HL-60 (cell line): ENCODE measurements around the gene GOLGA6L7.
"Not testable (repeated sequence)": the region's sequence is repeated elsewhere in the genome, so short reads cannot be mapped to it uniquely, and the experiment has no call there.

Source experiments
- DNase-seq, 2 experiments: peaks; one replicate each; pipeline ENCODE4 v3.0.0-alpha.2; 2010 to 2020; ENCODE audit warnings: low read depth in 1 of 2, low spot score in 1 of 2
- H3K27ac ChIP-seq: fragments of 250-450 bp; sonication (Bioruptor Pico); replicated peaks from 2 replicates; pipeline ENCODE4 v1.5.1; 2020; ENCODE audit warnings: mild to moderate bottlenecking, moderate library complexity
- H3K27me3 ChIP-seq: fragments of 250-450 bp; sonication (Bioruptor Pico); 2 replicates; pipeline ENCODE4 v1.5.1; 2021; ENCODE audit warnings: mild to moderate bottlenecking, moderate library complexity; ENCODE audit not compliant: insufficient read depth, poor library complexity, severe bottlenecking
- H3K4me3 ChIP-seq: replicated peaks from 2 replicates; pipeline ENCODE4 v1.5.1; 2011; ENCODE audit warnings: mild to moderate bottlenecking, control low read depth, low read length; ENCODE audit not compliant: insufficient read depth

Gene GOLGA6L7

GRCh38 chr15:28831897-28832587, 16.4 kb downstream of the GOLGA6L7 start:
- peak overlapping the region; percentile 30 for H3K4me3 ChIP-seq
- peak; percentile 24 to 25 for DNase-seq
- not testable (repeated sequence) for H3K27me3 ChIP-seq, H3K27ac ChIP-seq

- not testable (repeated sequence) for DNase-seq, H3K27ac ChIP-seq, H3K27me3 ChIP-seq, H3K4me3 ChIP-seq
Observed at GRCh38 chr15:28821420-28821819, 27.0 kb downstream of the GOLGA6L7 start.

GRCh38 chr15:28819930-28820295, 28.5 kb downstream of the GOLGA6L7 start:
- H3K27me3 ChIP-seq, H3K4me3 ChIP-seq, H3K27ac ChIP-seq, DNase-seq: not testable (repeated sequence)

GRCh38 chr15:28819019-28819929, 29.2 kb downstream of the GOLGA6L7 start:
- DNase-seq, H3K27ac ChIP-seq, H3K4me3 ChIP-seq, H3K27me3 ChIP-seq: not testable (repeated sequence)

- not testable (repeated sequence) for H3K4me3 ChIP-seq
Observed at GRCh38 chr15:28818168-28818567, 30.3 kb downstream of the GOLGA6L7 start.

GRCh38 chr15:28814059-28814458, 34.4 kb downstream of the GOLGA6L7 start:
- H3K27me3 ChIP-seq, DNase-seq, H3K4me3 ChIP-seq, H3K27ac ChIP-seq: not testable (repeated sequence)

More at GRCh38 chr15:28818168-28818567, 30.3 kb downstream of the GOLGA6L7 start:
- not testable (repeated sequence) for H3K27me3 ChIP-seq, DNase-seq, H3K27ac ChIP-seq

- H3K27ac ChIP-seq, DNase-seq, H3K4me3 ChIP-seq, H3K27me3 ChIP-seq: not testable (repeated sequence)
Observed at GRCh38 chr15:28813392-28813791, 35.1 kb downstream of the GOLGA6L7 start.

- H3K27me3 ChIP-seq, H3K4me3 ChIP-seq, DNase-seq, H3K27ac ChIP-seq: not testable (repeated sequence)
Observed at GRCh38 chr15:28811852-28812550, 36.4 kb downstream of the GOLGA6L7 start.

GRCh38 chr15:28810444-28810843, 38.0 kb downstream of the GOLGA6L7 start:
- DNase-seq, H3K4me3 ChIP-seq, H3K27ac ChIP-seq, H3K27me3 ChIP-seq: not testable (repeated sequence)

GRCh38 chr15:28808136-28808535, 40.3 kb downstream of the GOLGA6L7 start:
- not testable (repeated sequence) for H3K27me3 ChIP-seq

GRCh38 chr15:28800366-28800765, 48.1 kb downstream of the GOLGA6L7 start:
- not testable (repeated sequence) for DNase-seq, H3K4me3 ChIP-seq, H3K27me3 ChIP-seq, H3K27ac ChIP-seq

More at GRCh38 chr15:28808136-28808535, 40.3 kb downstream of the GOLGA6L7 start:
- H3K27ac ChIP-seq, H3K4me3 ChIP-seq, DNase-seq: not testable (repeated sequence)

- H3K4me3 ChIP-seq, H3K27ac ChIP-seq, H3K27me3 ChIP-seq, DNase-seq: not testable (repeated sequence)
Observed at GRCh38 chr15:28798234-28798633, 50.2 kb downstream of the GOLGA6L7 start.

- not testable (repeated sequence) for H3K27me3 ChIP-seq, H3K27ac ChIP-seq, H3K4me3 ChIP-seq, DNase-seq
Observed at GRCh38 chr15:28794231-28794630, 54.2 kb downstream of the GOLGA6L7 start.
